HG03103 (cell line): ENCODE measurements around the gene TLE1.
"Not testable (repeated sequence)": the region's sequence is repeated elsewhere in the genome, so short reads cannot be mapped to it uniquely, and the experiment has no call there.

Source experiments
- ATAC-seq: cut with Tn5 transposase; IDR thresholded peaks from one replicate; pipeline ENCODE4 v1.9.1; 2021; ENCODE audit warnings: low read depth; ENCODE audit not compliant: unreplicated experiment

Gene TLE1

GRCh38 chr9:81689343-81690175 is at the start of gene TLE1:
Gene TLE1 (minus strand): TSS chr9:81689547. CDS start chr9:81688240, 1,307 bp downstream.
- ATAC-seq, result peak; percentile 68

DNA sequence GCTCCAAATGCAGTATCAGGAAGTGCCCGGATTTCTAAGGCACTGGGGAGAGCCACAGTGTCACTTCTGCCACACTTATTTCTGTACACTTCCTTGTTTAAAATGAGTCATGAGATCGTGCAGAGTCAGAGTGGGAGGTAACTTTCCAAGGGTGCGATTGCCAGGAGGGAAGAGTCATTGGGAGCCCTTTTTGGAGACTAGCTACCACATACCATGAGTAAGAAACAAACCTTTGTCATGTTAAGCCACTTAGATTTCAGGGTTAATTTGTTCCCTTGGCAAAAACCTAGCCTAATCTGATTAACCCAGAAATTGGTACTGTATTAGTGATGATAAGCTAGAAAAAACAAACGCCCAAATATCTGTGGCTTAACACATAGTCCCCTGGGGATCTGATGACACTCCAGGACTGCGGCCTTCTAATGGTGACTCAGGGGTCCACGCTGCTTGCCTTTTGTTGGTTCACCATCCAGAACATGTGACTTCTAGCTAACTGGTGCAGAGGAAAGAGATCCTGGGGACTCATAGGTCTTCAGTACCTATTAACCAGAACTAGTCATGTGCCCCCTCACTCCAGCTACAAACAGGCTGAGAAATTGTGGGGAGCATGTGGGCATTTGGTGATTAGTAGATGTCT is 48.6 kb upstream of the TLE1 start:
- no peak for ATAC-seq

DNA sequence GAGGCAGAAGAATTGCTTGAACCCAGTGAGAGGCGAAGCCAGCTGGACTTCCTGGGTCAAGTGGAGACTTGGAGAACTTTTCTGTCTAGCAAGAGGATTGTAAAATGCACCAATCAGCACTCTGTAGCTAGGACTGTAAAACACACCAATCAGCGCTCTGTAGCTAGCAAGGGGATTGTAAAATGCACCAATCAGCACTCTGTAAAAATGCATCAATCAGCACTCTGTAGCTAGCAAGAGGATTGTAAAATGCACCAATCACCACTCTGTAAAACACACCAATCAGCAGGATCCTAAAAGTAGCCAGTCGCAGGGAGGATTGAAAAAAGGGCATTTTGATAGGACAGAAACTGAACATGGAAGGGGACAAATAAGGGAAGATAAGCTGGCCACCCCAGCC is 41.2 kb upstream of the TLE1 start:
- not testable (repeated sequence) for ATAC-seq

DNA sequence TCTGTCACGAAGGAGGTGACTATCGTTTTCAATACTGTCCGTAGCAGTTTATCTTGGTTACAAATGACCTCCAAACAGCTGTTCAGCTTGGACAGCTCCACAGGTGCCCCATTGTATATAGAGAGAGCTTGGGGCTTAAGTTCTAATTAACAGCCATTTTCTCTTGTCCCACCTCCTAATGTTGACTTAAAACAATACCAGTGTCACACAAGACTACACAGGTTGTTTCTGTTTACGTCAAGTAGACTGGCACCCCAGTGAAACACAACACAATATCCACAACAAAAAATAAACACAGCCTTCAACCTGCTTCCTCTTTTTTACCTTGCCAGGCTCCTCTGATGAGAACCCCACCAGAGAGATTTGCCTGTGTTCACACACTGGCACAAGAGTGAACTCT is 39.8 kb upstream of the TLE1 start:
- ATAC-seq, result peak; percentile 85

DNA sequence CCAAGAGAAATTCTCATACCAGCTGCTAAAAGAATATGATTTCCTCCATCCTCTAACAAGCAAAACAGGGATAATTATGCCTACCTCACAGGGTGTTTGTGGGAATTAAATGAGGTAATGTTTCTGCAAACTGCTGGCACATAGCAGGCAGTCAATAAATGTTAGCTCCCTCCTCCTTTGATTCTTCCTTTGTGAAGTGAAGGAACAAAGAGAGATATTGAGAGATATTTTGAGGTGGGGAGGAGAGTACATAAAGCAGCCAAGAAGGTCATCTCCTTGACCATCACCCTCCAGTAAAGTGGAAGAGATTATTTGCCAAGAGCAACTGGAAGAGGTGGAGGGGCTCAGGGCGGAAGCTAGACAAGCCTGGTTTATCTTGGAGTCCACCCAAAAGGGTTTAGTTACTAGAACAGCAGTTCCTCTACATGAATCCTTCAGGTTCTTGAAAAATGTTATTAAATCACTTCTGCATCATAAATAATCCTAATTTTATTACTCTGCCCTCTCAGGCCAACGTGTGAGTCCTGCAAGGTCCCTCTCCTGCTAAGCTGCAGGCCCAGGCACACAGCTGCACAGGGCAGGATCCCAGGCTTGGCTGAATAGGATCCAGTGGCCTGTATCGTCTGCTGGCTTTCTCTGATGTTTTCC is 35.0 kb upstream of the TLE1 start:
- ATAC-seq, result no peak

DNA sequence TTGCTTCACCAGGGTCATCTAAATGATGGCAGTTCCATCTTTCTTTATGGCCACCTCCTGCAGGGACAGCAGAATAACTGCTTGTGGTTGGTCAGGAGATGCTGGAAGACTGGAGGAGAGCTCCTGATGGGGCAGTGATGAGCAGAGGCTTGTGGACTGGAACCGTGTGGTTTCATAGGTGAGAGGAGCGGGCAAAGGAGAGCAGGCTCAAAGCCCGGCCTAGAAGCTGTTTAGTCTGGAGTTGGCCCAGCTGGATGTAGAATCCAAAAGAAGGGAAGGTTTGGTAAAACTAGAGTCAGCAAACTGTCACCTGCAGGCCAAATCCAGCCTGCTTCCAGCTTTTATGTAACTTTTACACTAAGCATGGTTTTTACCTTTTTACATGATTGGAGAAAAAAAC is 32.9 kb upstream of the TLE1 start:
- ATAC-seq, result no peak

- ATAC-seq, result no peak
These were observed 31.2 kb upstream of the TLE1 start for GRCh38 chr9:81720450-81721086.

GRCh38 chr9:81719972-81720371 is 30.6 kb upstream of the TLE1 start:
- no peak for ATAC-seq

DNA sequence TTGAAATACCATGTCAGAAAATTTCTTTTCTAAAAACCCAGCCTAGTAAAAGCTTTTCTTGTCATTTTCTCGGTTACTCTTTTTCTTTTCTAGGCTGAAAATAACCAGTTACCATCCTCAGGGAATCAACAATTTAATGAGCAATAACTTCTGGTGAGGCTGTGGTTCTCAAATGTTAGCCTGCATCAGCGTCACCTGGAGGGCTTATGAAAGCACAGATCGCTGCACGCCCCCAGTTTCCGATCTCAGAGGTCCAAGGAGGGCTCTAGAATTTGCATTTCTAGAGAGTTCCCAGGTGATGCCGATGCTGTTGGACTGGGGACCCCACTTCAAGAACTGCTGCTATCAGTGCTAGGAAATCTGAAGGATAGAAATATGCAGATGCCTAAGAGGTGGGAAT is 28.9 kb upstream of the TLE1 start:
- ATAC-seq, result no peak

GRCh38 chr9:81717747-81718077 is 28.4 kb upstream of the TLE1 start:
- ATAC-seq, result no peak

- no peak for ATAC-seq
These were observed 27.9 kb upstream of the TLE1 start for GRCh38 chr9:81717061-81717746.

DNA sequence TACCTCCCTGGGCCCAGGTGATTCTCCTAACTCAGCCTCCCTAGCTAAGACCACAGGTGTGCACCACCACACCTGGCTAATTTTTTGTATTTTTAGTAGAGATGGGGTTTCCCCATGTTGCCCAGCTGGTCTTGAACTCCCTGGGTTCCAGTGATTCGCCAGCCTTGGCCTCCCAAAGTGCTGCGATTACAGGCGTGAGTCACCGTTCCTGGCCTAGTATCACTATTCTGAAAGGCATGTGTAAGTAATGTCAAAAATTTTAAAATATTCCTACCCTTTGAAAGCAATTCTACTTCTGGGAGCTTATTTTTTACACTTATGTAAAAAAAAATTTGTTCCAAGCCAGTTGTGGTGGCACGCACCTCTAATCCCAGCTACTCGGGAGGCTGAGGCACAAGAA is 27.1 kb upstream of the TLE1 start:
- ATAC-seq, result no peak

DNA sequence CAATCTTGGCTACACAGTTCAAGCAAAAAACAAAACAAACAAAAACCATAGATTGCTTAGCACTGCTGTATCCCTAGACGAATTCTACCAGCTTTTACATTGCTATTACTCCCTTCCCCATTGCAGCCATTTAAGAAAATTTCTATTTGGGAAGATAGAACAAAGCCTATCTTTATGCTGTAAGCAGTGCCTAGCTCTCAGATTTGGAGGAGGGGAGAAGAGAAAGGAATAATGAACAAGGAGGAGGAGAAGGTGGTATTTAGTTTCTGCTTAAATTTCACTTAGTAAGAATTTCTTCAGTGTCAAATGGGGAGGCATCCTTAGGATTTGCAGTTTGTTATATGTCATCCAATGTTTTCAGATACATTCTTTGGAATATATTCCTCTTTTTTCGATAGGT is 16.2 kb upstream of the TLE1 start:
- ATAC-seq, result no peak

- no peak for ATAC-seq
These were observed 5.2 kb upstream of the TLE1 start for GRCh38 chr9:81694541-81694940.

DNA sequence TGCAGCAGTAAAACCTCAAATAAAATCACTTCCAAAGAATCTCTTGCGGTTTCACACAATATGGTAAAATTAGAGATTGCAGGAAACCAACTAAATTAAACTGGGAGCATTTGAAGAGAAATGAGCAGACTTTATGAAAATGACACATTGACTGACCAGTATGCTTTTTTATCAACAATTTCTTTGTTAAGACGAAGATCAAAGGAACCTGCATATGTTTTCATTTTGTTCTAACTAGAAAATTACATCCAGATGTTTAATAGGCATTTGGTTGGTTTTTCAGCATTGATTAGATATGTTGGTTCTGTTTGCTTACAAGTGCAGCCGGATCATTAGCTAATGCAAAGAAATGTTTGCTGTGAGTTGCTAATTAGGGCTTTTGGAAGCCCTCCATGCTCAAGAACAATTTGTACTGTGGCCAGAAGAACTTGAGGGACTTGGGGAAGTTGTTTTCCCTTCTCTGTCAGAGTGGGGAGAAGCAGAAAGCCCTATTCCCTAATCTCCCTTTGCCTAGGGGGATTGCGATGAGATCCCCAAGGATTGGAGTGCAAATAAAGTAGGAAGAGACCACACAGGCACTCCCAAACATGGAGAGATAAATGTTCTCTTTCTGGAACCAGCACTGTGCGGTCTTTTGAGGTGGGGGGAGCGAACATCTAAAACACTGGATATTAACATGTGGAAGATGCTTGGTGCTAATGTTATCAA is 4.5 kb upstream of the TLE1 start:
- ATAC-seq, result no peak

DNA sequence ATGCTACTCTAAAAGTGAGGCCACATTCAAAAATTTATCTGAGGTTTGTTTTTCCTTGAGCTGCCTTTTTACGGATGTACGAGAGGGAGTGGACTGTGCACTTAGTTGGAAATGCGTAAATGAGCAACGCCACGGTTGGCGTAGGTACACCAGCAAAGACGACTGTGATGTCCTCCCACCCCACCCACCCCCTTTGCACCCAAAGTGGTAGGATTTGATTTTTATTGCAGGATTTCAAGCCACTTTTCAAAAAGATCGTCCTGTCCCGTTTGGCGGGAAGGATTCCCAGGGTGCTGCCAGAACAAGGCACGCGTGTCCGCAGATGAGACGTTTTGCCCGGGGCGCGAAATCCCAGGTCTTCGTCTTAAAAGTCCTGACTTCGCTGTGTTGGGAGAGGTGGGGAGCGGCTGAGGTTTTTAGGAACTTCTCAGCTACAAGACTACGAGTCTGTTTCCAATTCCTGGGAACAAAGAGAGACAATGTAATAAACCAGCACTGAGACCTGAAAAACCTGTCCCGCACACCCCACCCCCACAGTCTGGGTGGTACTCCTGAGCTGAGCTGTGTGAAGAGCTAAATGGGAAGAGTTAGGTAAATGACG is 1.0 kb upstream of the TLE1 start:
- ATAC-seq, result no peak

DNA sequence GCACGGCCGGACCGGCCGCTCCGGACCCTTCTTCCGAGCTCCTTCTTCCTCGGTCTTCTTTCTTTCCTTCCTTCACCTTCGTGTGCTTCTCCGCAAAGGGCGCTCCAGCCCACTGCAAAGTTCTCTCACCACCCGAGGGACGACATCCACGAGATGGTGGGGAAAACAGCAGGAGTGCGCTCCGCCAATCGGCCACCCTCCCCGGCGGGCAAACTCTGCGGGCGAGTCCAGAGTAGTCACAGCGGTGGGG is 329 bp downstream of the TLE1 start:
- ATAC-seq, result peak; percentile 12

DNA sequence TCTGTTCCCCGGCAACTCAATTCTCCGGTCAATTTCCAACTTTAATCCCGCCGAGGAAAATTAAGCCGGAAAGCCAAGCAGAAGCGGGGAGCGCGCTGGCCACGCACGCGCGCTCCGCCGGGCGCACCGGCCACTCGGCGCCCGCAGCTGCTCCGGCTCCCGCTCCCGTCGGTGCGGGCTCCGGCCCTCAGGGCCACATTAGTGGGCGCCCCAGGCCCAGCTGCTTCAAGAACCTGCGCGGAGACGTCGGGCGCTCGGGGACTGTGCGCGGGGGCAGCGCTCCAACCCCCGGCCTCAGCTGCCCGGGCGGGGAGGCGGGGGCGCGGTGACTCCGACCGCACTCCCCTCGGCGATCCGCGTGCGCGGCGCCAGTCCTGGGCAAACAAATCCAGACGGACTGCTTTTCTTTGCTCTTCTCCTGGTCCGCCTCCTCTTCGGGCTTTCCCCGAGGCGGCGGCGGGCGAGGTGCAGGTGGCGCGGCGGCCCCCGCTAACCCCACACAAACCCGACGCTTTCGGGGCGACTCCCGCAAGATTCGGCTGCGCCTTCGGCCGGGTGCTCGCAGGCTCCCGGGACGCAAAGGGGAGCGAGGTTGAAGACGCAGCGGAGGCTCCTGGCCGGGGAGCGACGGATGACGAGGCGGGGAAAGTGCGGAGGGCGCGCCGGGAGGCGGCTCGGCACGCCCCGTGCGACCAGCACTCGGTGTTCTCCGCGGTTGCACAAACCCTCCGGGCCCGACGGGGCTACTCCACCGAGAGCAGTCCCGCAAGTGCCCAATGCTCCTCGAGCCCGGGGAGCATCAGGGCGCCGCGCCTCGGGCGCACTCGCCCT is 870 bp downstream of the TLE1 start:
- ATAC-seq, result peak; percentile 9
